ENCODE data around the gene EBF3.

EBF3 gene

DNA sequence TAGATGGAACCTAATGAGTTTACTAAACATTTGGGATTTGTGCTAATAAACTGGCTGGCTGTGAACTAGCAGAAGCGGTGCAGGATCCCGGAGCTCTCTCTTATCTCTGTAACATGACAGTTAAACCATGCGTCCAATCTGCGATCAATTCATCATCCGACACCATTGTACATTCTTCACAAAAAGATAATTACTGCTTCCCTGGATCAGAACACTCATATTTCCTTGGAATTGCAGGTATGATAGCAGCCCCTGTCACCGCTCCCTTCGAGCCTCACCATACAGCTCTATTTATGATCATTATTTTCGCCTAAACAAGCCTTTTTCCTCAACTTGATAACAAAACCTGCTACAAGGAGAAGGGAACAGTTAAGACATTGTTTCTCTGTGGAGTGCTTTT is 18.5 kb downstream of the EBF3 start:
- in situ Hi-C loops (cut with MboI; ENCODE audit: low sequenced_read_pairs) = no loop called here

DNA sequence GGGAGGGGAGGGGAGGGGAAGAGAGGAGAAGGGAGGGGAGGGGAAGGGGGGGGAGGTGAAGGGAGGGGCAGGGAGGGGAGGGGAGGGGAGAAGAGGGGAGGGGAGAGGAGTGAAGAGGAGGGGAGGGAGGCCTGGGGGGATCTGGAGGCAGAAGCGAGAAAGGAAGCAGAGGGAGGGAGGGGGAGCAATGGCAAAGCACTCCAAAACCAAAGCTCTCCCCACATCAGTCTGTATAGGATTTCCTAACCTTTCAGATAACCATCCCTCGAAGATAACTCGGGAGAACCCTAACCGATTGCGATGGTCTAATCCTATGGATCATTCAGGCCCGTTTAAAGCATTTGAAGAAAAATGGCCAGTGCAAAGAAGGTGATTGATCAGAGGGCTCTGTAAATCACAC is 19.0 kb downstream of the EBF3 start:
- in situ Hi-C loops (cut with MboI; ENCODE audit: low sequenced_read_pairs) = no loop called here

GRCh38 chr10:129944456-129944855 is 19.6 kb downstream of the EBF3 start:
- in situ Hi-C loops (cut with MboI; ENCODE audit: low sequenced_read_pairs) = no loop called here

DNA sequence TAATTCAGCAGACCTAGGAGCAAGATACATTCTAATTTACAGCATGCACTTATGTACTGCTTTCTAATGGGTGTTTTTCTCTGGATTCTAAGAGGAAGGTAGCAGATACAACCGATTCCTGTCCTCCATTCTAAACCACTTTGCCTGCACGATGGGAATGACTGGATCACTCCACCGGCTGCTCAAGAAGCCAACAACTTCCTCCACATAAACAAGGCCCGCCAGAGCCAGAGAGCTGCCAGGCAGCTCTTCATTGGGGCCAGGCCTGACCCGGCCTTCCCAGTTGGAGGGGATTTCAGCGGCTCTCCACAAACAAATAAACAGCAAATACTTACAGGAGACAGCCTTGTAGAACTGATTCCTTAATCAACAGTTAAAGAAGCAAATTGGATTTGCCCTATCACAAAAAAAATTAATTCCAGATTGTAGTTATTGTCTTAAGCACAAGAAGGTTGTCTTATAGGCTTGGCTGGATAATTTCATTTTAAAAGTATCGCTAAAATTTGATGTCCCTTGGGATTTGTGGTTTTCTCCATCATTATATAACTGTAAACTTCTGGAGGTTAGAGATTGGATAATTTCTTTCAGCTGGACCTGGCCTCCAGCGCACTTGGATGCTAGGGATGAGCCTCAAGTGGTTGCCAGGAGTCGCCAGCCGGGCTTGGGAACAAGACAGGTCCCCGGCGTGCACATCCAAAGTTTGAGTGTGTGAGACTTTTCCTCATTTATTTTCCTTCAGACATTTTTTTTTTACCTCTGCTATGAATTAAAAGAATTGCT is 20.9 kb downstream of the EBF3 start:
- in situ Hi-C loops (cut with MboI; ENCODE audit: low sequenced_read_pairs) = no loop called here

DNA sequence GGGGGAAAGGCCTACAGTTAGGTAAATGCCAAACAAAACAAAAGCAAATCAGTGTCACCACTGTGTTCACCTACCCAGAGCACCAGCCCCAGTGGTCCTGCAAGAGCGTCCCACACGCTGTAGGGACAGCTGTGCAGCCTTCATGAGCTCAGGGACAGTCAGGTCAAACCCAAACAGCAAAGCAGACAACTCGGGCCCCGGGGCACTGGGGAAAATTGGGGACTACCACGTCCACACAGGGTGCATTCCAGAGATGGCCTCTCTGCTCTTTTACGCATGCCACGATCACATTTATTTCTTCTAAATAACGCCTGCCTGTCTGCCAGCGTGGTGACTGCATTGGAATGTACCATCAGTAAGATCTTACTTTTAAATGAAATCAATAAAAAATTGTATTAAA is 21.7 kb downstream of the EBF3 start:
- in situ Hi-C loops (cut with MboI; ENCODE audit: low sequenced_read_pairs) = no loop called here

DNA sequence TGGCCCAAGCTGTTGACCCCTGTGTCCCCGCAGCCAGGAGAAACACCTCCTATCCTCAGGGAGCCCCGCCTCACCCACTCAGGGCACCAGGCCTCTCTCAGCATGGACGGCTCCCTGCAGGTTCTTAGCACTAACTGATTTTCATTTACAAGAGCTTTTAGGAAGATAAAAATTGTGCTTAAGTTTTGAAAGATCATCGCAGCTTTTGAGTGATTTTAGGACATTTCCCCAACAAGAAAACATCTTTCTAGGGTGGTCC is 22.1 kb downstream of the EBF3 start:
- in situ Hi-C loops (cut with MboI; ENCODE audit: low sequenced_read_pairs) = no loop called here

DNA sequence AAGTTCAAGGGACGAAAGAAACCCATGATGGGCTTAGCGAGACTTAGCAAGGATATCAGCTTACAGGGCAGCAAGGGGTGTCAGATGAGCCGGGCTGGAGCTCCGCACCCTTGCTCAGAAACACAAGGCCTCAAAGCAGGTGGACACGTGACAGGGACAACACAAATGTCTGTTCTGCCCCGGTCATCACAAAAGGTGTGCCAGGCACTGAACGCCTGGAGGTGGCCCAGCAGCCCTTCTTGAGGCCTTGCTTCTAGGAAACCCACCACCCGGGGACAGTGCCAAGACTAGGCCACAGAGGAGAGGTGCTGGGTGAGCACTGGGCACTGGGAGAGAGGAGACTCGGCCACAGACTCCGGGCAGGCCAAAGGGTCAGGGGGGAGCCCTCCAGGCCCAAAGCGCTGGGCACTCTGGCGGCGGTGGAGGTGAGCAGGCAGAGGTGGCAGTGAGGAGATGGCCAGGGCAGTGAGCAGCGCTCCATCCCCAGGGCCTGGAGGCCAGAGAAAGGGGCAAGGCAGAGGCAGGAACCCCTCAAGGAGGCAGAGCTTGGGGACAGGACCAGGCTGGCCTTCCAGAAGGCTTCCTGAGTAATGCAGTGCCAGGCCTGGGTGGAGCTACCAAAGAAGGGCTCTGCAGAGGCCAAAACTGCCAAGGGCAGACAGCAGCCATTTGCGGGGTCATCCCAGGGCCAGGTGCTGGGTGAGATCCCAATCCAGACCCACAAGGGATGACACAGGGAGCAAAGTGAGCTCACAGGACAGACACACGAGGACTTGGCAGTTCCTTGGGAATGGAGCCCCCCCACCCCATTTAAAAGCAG is 22.7 kb downstream of the EBF3 start:
- in situ Hi-C loops (cut with MboI; ENCODE audit: low sequenced_read_pairs) = no loop called here

DNA sequence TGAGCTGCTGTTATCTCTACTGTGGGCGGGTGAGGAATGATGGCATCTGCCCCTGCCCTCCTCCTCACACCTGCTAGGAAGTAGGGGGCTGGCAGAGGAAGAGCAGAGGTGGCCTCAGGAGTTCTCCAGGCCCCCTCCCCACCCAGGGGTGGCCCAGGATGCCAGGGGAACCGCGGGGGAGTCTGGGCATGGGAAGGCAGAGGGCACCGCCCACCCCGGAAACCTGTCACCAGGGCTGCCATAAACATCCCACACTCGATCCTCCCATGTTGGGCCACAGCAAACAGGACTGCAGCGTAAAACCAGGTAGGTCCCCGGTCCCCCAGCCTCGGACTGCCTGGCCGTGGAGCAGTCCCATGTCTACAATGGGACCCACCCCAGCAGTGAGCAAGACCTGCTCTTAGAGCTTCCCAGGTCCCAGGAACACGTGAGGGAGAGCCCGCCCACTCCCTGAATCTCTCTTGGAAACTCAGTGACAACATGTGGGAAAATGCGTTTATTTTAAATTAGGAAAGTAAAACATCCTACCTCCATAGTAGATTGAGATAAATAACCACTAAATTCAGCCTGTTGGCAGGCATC is 23.4 kb downstream of the EBF3 start:
- in situ Hi-C loops (cut with MboI; ENCODE audit: low sequenced_read_pairs) = no loop called here

DNA sequence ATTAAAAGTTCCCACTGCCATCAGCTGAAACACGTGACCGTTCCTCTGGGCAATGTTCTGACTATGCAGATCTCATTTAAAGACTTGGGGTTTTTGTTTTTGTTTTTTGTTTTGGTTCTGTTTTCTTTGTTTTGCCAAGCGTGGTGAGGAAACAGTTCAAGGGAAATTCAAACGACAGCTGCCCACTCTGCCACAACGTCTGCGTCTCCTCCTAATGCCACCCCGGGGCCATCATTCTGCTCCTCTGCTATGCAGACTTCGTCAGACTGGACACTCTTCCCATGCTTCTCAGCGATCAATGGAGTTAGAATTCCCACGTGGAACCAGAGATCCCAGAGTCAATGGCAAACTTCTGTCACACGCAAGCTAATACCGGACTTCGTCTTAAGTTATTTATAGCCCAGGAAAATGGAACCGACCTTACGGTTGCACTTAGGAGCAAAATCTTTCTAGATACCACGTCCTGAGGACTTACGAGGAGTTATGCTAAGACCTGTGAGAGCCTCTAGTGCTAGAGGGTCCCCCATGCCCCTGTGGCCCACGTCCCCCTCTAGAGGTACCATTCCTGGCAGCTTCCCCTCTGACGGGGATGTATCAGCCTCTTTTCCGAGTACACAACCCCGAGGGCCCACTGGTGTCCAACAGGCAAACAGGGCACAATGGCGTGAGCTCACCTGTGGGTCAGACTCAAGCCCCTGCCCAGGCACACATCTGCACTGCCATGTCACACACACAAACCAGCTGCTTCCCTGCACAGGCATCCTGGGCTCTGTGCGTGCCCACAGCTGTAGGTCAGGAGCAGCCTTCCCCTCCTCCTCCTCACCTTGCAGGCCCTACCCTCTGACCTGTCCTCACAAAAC is 24.4 kb downstream of the EBF3 start:
- in situ Hi-C loops (cut with MboI; ENCODE audit: low sequenced_read_pairs) = no loop called here

GRCh38 chr10:129938460-129938859 is 25.6 kb downstream of the EBF3 start:
- in situ Hi-C loops (cut with MboI; ENCODE audit: low sequenced_read_pairs) = no loop called here

- in situ Hi-C loops (cut with MboI; ENCODE audit: low sequenced_read_pairs) = no loop called here
These were observed 26.7 kb downstream of the EBF3 start for GRCh38 chr10:129937351-129937751.

- in situ Hi-C loops (cut with MboI; ENCODE audit: low sequenced_read_pairs) = no loop called here
These were observed 27.2 kb downstream of the EBF3 start for GRCh38 chr10:129936923-129937300.

DNA sequence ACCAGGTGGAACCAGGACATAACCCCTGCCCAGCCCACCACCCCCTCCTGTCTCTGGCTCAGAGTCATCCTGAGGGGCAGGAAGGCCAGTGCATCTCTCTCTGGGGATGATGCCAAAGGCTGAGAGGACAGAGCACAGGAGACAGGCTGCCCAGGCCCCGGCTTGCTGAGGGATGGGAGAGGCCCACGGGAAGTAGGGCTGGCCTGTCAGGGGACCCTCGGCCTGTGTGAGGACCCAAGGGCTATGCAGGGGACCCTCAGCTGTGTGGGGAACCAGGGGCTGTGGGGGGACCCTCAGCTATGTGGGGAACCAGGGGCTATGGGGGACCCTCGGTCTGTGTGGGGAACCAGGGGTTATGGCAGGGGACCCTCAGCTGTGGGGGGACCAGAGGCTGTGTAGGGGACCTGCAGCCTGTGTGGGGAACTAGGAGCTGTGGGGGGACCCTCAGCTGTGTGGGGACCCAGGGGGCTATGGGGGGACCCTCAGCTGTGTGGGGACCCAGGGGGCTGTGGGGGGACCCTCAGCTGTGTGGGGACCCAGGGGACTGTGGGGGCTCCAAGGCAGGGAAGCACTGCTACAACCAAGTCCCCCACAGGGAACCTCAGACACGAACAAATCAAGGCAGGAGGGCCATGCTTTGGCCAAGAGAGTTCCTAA is 27.7 kb downstream of the EBF3 start:
- in situ Hi-C loops (cut with MboI; ENCODE audit: low sequenced_read_pairs) = no loop called here

DNA sequence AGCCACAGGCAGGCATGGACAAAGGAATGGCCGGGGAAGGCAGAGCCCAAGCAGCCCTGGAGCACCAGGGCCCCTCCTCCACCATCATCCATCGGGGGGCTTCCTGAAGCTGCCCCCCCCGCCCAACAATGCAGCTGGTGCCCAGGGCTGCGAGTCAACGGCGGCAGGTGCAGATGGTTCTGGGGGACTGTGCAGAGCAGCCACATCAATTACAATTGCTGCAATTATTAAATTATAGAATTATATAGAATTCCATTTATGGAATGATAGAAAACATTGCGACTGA is 28.3 kb downstream of the EBF3 start:
- in situ Hi-C loops (cut with MboI; ENCODE audit: low sequenced_read_pairs) = no loop called here

GRCh38 chr10:129935102-129935866 is 28.8 kb downstream of the EBF3 start:
- in situ Hi-C loops (cut with MboI; ENCODE audit: low sequenced_read_pairs) = no loop called here

GRCh38 chr10:129934196-129934925 is 29.7 kb downstream of the EBF3 start:
- in situ Hi-C loops (cut with MboI; ENCODE audit: low sequenced_read_pairs) = no loop called here

DNA sequence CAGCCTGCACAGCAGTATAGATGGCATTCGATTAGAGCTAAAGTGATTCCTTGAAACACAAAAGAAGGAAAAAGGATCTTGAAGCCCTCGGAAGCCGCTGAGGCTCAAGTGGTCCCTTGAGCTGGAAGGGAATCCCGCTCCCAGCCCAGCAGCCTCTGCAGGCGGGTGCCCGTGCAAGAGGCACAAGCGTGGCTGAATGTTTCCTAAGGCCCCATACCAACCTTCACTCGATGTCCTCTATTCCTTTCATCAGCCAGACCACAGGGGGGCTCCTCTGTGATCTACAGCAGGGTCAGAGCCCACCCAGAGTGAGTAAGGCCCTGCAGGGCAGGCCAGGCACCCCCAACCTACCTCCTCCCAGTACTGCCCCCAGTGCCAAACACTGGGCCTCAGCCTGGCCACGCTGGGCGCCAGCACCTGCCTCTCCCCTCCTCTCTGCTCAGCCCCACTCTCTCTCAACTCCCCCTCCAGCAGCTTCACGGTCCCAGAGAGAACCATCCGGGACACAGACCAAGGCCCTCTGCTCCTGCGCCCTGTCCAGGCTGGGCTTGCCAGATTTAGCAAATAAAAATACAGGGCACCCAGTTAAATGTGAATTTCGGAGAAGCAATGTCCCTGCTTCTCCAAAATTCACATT is 30.5 kb downstream of the EBF3 start:
- in situ Hi-C loops (cut with MboI; ENCODE audit: low sequenced_read_pairs) = no loop called here

- in situ Hi-C loops (cut with MboI; ENCODE audit: low sequenced_read_pairs) = no loop called here
These were observed 31.2 kb downstream of the EBF3 start for GRCh38 chr10:129932751-129933433.

DNA sequence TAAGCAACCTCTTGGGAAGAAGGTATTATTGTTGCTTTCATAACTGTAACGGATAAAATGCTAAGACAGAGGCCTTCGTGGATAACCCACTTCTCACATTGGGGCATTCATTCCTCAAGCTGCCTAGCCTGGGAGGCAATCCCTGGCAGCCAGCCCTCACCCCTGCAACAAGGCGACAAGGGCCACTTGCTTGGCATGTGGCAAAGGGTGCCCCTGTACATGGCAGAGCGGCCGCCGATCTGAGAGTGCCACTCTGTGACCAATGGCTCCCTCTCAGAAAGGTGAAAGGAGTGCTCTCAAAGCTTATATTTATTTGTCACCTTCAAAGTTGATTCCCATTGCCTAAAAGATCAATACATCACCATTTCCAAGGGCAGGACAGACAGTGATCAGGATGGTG is 31.9 kb downstream of the EBF3 start:
- in situ Hi-C loops (cut with MboI; ENCODE audit: low sequenced_read_pairs) = no loop called here

All from hTERT RPE-1 (cell line).